ENCODE results near the gene ABTB2.
"Not testable (repeated sequence)": the region's sequence is repeated elsewhere in the genome, so short reads cannot be mapped to it uniquely, and the experiment has no call there.

The ABTB2 gene

DNA sequence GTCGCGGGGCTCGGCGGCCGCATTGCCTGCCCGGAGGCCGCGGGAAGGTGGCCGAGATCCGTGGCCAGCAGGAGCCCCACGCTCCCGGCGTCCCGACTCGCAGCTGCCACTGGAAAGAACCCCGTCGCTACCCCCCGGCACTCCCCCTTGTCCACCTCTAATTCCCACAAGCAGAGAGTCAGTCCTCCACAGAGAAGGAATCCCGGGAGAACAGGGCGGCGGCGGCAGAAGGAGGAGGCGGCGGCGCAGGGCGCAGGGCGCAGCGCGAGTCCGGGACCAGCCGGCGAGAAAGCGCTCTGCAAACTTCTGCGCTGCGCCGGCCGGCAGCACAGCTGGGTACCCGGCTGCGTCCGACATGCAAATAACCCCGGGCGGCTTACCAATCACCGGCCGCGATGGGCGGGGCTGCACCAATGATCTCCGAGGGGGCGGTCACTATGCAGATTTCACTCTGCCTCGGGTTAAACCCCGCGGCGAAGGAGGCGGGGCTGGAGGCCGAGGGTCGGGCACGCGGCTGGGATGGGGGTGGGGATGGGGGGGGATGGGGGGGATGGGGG is at the start of gene ABTB2:
ABTB2 (minus strand) TSS at position 310 of the 557 bp plus-strand sequence.
- peak; percentile 91 to 93 (median 92) for DNase-seq

DNA sequence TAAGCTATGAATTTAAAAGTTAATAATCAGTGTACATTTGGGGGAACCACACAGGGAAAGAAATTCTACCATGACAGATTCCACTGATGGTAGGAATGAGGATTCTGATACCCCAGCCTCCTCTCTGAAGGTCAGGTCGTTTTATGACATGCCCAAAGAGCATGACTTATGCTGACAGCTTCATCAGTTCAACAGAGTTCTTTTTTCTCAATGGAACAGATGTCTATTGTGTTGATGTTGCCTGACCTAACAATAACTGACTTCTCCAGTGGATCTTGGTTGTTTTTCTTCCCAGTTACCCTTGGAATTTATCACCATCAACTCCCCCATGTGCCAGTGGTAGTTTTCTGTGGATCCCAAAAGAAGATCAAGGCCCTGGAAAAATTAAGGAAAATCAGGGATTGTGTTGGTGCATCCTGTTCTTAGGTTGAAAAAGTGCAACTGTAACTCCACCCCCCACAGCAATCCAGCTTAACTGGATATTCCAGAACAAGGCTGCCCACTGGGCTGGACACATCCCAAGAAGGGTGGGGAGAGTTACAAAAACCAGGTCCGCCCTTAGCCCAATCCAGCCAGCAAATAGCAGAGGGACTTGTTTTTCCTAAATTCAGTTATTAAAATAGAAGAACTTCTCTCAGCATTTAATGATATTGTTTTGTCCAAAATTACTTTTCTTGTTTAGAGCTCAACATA is 49.5 kb upstream of the ABTB2 start:
- DNase-seq = no peak

DNA sequence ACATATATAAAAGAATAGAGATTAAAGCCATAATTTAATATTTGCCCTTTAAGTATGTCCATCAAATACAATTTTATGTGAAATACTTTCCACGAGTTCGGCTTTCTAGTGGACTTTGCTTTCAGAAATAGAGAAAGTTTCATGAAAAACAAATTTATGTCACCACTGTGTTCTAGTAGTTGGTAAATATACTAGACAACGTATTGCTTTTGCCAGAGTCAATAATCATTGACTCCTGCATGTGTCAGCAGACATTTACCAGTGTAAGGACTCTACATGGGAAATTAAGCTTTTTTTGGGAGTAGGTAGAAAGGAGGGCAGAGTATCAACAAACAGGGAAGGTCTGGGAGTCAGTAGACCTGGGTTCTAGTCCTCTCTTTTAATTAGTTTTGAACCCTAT is 48.6 kb upstream of the ABTB2 start:
- DNase-seq = no peak

DNA sequence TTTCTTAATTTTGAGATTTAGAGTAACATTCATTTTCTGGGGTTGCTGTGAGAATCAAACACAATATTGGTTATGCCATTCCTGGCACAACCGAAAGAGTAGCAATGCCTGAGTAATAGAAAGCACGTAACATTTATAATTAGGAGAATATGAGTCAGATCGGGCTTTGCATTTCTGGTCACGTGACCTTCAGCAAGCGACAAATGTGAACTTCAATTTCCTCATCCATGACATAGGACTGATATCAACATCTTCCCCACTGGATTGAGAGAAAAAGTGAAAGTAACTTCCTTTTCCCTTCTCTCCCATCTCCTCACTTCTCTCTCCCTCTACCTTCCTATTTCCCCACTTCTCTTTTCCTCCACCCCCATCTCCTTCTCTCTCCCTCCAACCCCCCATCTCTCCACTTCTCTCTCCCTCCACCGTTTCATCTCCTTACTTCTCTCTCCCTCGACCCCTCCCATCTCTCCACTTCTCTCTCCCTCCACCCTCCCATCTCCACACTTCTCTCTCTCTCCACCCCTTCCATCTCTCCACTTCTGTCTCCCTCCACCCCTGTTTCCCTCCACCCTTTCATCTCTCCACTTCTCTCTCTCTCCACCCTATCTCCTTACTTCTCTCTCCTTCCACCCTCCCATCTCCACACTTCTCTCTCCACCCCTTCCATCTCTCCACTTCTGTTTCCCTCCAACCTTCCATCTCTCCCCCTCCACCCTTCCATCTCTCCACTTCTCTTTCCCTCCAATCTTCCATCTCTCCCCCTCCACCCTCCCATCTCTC is 47.5 kb upstream of the ABTB2 start:
- no peak for DNase-seq

- no peak for DNase-seq
Measured at GRCh38 chr11:34404280-34404679, 46.5 kb upstream of the ABTB2 start.

- no peak for DNase-seq
Measured at GRCh38 chr11:34403431-34403830, 45.6 kb upstream of the ABTB2 start.

- no peak for DNase-seq
Measured at GRCh38 chr11:34397811-34398210, 40.0 kb upstream of the ABTB2 start.

DNA sequence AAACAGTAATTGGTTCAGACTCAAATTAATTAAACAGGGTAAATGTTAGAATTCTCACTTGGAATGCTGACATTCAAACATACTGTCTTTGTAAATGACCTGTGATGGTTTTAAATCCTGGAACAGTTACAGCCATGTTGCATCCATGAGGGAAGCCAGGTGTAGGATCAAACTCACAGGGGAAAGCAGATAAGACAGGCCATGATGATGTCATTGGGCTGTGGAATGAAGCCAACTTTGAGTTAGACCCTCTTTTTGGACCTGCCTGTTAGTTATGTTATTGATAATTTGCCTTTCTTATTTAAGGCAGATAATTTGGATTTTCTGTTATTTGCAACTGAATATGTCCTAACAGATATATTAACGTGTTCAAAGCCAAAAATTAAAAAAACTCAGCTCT is 39.3 kb upstream of the ABTB2 start:
- DNase-seq = no peak

DNA sequence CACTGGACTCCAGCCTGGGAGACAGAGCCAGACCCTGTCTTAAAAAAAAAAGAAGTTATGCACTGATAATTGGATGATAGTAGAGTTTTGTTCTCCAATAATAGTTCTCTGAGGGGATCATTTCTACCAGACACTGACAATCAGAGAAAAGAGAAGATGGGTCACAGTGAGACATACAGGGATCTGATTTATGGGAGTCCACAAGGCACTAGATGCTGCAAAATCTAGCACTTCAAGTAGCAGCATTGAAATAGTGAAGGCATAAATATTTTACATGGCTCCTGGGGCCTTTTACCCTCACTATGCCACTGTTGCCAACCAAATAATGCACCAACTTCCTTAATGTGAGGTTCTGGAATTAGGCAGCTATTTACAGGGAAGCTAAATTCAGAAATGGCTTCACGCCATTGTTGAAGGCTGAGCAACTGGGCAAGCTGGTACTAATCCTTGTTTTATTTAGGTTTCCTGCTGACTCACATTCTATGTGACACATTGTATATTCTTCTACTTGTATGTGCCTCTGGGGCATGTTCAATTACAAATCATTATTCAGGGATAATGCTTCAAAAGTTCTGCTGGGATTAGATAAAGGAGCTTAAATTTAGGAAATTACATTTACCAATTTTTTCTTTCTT is 38.2 kb upstream of the ABTB2 start:
- no peak for DNase-seq

- DNase-seq = no peak
Measured at GRCh38 chr11:34394771-34395300, 37.0 kb upstream of the ABTB2 start.

DNA sequence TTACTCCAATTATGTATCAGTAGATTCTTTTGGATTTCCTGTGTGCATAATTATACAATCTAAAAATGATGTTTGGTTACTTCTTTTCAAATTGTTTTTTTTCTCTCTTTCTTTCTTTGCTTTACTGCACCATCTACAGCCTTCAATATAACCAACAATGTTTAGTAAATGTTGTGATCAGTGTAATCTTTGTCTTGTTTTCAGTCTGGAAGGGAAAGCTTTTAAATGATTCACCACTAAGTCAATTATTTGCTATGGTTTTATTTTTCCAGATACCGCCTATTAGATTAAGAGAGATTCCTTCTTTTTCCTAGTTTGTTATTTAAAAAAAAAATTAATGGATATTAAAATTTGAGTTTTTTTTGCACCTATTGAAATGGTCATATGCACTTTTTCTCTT is 29.8 kb upstream of the ABTB2 start:
- no peak for DNase-seq

DNA sequence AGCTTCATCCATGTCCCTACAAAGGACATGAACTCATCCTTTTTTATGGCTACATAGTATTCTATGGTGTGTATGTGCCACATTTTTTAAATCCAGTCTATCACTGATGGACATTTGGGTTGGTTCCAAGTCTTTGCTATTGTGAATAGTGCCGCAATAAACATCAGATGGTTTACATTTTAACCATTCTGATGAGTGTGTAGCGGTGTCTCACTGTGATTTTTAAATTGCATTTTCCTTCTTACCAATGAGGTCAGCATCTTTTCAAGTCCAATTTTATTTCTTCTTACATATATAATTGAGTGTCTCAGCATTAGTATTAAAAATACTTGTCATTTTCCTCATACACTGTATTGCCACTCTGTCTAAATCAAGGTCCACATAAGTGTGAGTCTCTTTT is 28.5 kb upstream of the ABTB2 start:
- DNase-seq = not testable (repeated sequence)

DNA sequence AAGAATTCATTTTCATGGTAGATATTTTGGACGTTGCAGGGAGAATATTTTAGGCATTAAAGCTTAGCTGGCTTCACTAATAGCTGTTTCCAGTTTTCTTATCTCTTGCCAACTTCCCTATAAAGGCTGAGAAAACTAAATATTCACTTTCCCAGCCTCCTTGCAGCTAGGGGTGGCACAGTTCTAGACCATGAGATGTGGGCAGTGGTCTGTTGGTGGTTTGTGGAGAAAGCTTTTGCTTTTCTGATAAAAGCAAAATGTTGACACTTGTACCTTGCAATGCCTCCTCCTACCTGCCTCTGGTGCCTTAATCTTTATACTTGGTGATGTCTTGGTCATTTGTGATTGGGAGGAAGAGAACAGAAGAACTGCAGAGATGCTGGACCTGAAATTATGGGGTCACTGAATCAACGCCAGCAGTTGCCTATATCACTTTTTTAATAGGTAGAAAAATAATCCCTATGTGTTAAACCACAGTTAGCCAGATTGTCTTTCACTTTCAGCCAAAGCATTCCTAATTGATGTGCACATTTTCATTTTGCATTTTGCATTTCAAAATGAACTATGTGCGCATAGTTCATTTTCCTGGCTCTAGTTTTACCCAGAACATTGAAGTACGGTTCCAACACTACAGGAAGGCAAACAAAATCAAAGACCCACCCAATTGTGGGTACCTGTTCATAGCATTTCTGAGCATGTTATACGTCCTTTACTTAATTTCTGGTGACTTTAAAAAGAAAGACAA is 24.9 kb upstream of the ABTB2 start:
- no peak for DNase-seq

- DNase-seq = no peak
Measured at GRCh38 chr11:34381775-34382174, 24.0 kb upstream of the ABTB2 start.

- no peak for DNase-seq
Measured at GRCh38 chr11:34380696-34381095, 22.9 kb upstream of the ABTB2 start.

- no peak for DNase-seq
Measured at GRCh38 chr11:34379539-34379938, 21.7 kb upstream of the ABTB2 start.

GRCh38 chr11:34379079-34379478 is 21.3 kb upstream of the ABTB2 start:
- no peak for DNase-seq

- DNase-seq = no peak
Measured at GRCh38 chr11:34373727-34374126, 15.9 kb upstream of the ABTB2 start.

DNA sequence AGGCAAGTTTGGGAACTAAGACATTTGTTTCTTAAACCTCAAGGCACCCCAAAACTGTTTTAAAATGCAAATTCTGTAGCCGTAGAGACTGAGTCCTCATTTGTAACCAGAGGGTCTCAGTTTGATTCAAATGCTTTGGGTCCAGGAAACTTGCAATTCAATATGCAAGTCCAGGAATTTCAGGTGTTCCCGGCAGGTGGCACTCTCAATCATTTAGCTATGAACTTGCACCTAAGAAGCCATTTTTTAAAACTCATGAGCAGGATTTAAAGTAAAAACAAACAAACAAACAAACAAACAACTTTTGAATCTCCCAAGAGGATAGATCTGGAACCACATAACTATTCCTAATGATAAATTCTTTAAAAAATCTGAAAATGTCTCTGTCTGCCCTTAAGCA is 8.7 kb upstream of the ABTB2 start:
- no peak for DNase-seq

GRCh38 chr11:34364102-34364501 is 6.3 kb upstream of the ABTB2 start:
- no peak for DNase-seq

DNA sequence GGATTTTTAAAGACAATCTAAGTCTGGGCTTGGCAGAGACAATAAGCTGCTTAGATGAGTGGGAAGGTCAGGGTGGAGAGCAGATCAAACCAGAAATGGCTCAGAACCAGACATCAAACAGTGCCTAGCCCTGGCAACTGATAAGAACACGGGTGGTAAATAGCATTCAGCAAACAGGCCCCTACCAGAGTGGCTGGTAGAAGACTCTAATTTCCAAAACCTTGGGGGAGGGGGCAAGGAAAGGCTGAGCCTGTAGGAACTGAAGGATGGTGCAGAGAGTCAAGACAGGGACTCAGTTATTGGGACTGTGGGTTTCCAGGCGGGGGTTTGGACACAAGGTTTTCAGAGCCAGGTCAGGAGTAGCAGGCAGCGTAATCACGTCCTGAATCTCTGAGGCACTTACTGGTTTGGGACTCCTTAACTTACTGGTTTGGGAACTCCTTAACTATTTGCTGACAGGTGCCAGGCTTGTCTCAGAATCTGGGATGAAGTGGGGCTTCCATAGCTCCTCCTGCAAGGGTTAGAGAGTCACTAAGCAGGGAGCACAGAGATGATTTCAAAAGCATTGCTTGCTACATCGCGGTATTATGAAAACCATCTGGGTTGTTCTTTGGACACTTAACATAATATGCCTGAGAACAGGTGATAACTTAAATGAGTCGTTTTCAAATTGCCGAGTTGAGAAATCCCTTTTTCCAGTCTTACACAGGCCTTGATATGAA is 5.7 kb upstream of the ABTB2 start:
- DNase-seq = no peak

GRCh38 chr11:34360046-34360445 is 2.2 kb upstream of the ABTB2 start:
- no peak for DNase-seq
